OCI-LY7 (cell line): ENCODE measurements around the gene ENPP7. TPM values are rescaled to one million over a fixed set of nuclear protein-coding genes. Genes with fewer than 3 reads are reported as not detected.

Experiments
- BruUV-seq: library from RNA; stranded (reverse); fragments of 400-500 nt; replicated peaks from 2 replicates; lab custom pipeline; 2021; lab: Mats Ljungman, UMichigan
- CTCF ChIA-PET: fragments of 300-600 bp; sonication (Branson Sonifier 250); formaldehyde crosslinking; loops from one replicate; lab custom pipeline; 2022; ENCODE audit warnings: antibody characterized with exemption; ENCODE audit not compliant: unreplicated experiment; lab: Charles Lee
- POLR2A ChIA-PET: fragments of 300-600 bp; sonication (Branson Sonifier 250); formaldehyde crosslinking; loops from one replicate; lab custom pipeline; 2022; ENCODE audit warnings: antibody characterized with exemption; lab: Charles Lee
- DNase-seq: peaks from one replicate; pipeline ENCODE4 v3.0.0-alpha.2; 2015; ENCODE audit warnings: low spot score
- H2AFZ ChIP-seq: fragments of 200-600 bp; sonication (generic), shearing (Covaris generic); 2 replicates; pipeline ENCODE4 v1.6.1; 2014; ENCODE audit warnings: mild to moderate bottlenecking, antibody characterized with exemption, low read length, moderate library complexity
- H3K27ac ChIP-seq: fragments of 200-600 bp; sonication (generic); 2 replicates; pipeline ENCODE4 v1.5.1; 2014; ENCODE audit warnings: mixed run types, low read depth, mild to moderate bottlenecking, moderate library complexity, low read length, inconsistent platforms; ENCODE audit not compliant: poor library complexity, severe bottlenecking
- H3K36me3 ChIP-seq: fragments of 200-600 bp; sonication (generic); 2 replicates; pipeline ENCODE4 v1.6.1; 2014; ENCODE audit warnings: mild to moderate bottlenecking, antibody characterized with exemption, low read length, moderate library complexity, mixed read lengths; ENCODE audit not compliant: insufficient read depth
- H3K4me1 ChIP-seq: fragments of 200-600 bp; sonication (generic); 2 replicates; pipeline ENCODE4 v1.5.1; 2014; ENCODE audit warnings: mild to moderate bottlenecking, low read length; ENCODE audit not compliant: insufficient read depth, poor library complexity, severe bottlenecking
- H3K4me2 ChIP-seq: fragments of 200-600 bp; sonication (generic); 2 replicates; pipeline ENCODE4 v1.6.1; 2014; ENCODE audit warnings: mild to moderate bottlenecking, low read length
- H3K4me3 ChIP-seq: fragments of 200-600 bp; sonication (generic); 2 replicates; pipeline ENCODE4 v1.5.1; 2014; ENCODE audit warnings: mild to moderate bottlenecking, low read depth, low read length; ENCODE audit not compliant: poor library complexity, severe bottlenecking
- H3K79me2 ChIP-seq: fragments of 200-600 bp; sonication (generic); 2 replicates; pipeline ENCODE4 v1.6.1; 2016; ENCODE audit warnings: low read depth, mild to moderate bottlenecking, low read length, moderate library complexity, mixed read lengths; ENCODE audit not compliant: insufficient read depth
- H3K9me2 ChIP-seq: fragments of 200-600 bp; sonication (generic); 2 replicates; pipeline ENCODE4 v1.6.1; 2016; ENCODE audit warnings: mild to moderate bottlenecking, low read length, mixed read lengths; ENCODE audit not compliant: insufficient read depth
- H3K9me3 ChIP-seq: fragments of 200-600 bp; sonication (generic); 2 replicates; pipeline ENCODE4 v1.6.1; 2014; ENCODE audit warnings: mild to moderate bottlenecking, mixed run types, low read length, mixed read lengths
- H4K20me1 ChIP-seq: fragments of 200-600 bp; sonication (generic); 2 replicates; pipeline ENCODE4 v1.6.1; 2014; ENCODE audit warnings: mild to moderate bottlenecking, antibody characterized with exemption, low read length, moderate library complexity, mixed read lengths; ENCODE audit not compliant: insufficient read depth
- EZH2phosphoT487 ChIP-seq: fragments of 200-600 bp; sonication (generic); IDR thresholded peaks from 2 replicates; pipeline ENCODE4 v1.6.1; 2018; ENCODE audit warnings: low read depth, borderline replicate concordance, mild to moderate bottlenecking, mixed run types, antibody characterized with exemption, low read length, moderate library complexity, mixed read lengths
- intact Hi-C: fragments of 100-400 bp; cut with micrococcal nuclease; formaldehyde crosslinking; loops from one replicate; pipeline ENCODE4 v1.10.0; 2022; ENCODE audit not compliant: unreplicated experiment
- total RNA-seq, 2 experiments: library from RNA; depleted of rRNA in 1 of 2; stranded (reverse); fragments of >200 nt in 1 of 2; shearing (Covaris generic) in 1 of 2; gene quantifications; 2 replicates each; pipeline ENCODE4 v1.2.3, GENCODE V29; 2014 to 2022
- TF ChIP-seq, protein P1 (sequence below): fragments of 200-600 bp; sonication (generic); conservative IDR thresholded peaks from 2 replicates; pipeline ENCODE4 v1.5.1; 2014; ENCODE audit warnings: mild to moderate bottlenecking, antibody characterized with exemption, low read length, moderate library complexity, mixed read lengths

ENPP7 gene
- total RNA-seq, 2 experiments from 2014 or later = 0.28 to 0.42 TPM

DNA sequence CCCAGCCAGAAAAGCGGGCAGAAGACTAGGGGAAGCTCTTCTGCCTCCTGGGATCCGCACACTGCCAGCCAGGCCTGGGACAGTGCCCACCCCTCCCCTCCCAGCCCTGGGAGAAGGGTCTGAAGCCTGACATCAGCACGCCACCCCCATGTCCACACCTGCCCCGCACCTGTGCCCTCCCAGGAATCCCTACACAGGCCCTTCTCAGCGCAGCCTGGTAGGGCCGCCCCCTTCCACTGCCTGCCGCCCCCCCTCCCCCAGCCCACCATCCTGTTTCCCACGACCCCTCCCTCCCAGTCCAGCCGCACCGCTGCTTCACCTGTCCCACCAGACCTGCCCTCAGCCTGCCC is 10.6 kb downstream of the ENPP7 start:
- CTCF ChIA-PET = no interaction called here
- no TSS peak for BruUV-seq

DNA sequence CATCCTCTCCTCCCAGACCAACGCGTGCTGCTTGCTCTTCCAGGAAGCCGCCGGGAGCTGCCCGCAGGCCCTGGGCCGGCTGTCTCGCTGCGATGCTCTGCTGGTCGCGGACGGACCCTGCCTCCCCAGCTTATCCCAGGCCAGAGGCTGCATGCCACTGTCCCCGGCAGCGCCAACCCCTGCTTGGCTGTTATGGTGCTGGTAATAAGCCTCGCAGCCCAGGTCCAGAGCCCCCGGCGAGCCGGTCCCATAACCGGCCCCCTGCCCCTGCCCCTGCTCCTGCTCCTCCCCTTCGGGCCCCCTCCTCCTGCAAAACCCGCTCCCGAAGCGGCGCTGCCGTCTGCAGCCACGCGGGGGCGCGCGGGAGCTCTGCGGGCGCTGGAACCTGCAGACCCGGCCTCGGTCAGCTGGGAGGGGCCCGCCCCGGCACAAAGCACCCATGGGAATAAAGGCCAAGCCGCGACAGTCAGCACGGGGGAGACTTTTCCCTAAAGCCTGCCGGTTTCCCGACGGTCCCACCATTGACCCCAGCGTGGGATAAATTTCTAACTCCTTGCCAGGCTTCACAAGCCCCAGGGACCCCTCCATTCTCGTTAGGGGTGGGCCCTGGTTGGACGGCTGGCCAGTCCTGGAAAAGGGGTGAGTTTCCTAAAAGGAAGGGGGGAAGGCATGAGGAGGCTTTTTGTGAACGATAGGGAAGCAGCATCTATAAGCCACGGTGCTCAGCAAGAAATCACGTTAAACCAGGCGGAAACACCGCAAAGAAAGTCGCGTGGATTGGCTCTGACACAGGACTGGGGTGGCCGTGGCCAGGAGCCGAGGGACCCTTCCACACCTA is 11.2 kb downstream of the ENPP7 start:
- Histone ChIP-seq H2AFZ (no peak overlapping the region), H4K20me1 (no peaks in the 10 kb centered on the region), H3K4me2 (peak overlapping the region; percentile 43; the same call in 1 of the 2 replicates), H3K9me3 (no peaks in the 10 kb centered on the region), H3K4me1 (peaks cover 7% of the 10 kb centered on the region), H3K9me2 (no peaks in the 10 kb centered on the region), H3K36me3 (no peaks in the 10 kb centered on the region), H3K79me2 (no peaks in the 10 kb centered on the region), H3K27ac (no peak overlapping the region), H3K4me3 (no peak overlapping the region)
- peak; percentile 71 for DNase-seq
- TF ChIP-seq, protein P1, sequence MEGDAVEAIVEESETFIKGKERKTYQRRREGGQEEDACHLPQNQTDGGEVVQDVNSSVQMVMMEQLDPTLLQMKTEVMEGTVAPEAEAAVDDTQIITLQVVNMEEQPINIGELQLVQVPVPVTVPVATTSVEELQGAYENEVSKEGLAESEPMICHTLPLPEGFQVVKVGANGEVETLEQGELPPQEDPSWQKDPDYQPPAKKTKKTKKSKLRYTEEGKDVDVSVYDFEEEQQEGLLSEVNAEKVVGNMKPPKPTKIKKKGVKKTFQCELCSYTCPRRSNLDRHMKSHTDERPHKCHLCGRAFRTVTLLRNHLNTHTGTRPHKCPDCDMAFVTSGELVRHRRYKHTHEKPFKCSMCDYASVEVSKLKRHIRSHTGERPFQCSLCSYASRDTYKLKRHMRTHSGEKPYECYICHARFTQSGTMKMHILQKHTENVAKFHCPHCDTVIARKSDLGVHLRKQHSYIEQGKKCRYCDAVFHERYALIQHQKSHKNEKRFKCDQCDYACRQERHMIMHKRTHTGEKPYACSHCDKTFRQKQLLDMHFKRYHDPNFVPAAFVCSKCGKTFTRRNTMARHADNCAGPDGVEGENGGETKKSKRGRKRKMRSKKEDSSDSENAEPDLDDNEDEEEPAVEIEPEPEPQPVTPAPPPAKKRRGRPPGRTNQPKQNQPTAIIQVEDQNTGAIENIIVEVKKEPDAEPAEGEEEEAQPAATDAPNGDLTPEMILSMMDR = peak; percentile 98
- no peak for TF ChIP-seq EZH2phosphoT487
- ChIA-PET POLR2A (interaction anchor here (0.6 kb wide), 1 partner anchor 1608 kb away, joined by 3 read pairs; no protein-coding TSS in a partner anchor), CTCF (interaction anchor here (0.6 kb wide), 1 partner anchor 77 kb away, joined by 4 read pairs; no protein-coding TSS in a partner anchor)
- no TSS peak for BruUV-seq
- intact Hi-C loops = loop anchor here (2.0 to 10.0 kb wide), 3 partner anchors 35 to 1477 kb away; partner anchors contain the start of gene CBX2

More for the DNA sequence above, 10.6 kb downstream of the ENPP7 start:
- Histone ChIP-seq H4K20me1 (no peaks in the 10 kb centered on the region), H3K9me3 (no peaks in the 10 kb centered on the region), H3K9me2 (no peaks in the 10 kb centered on the region), H2AFZ (no peak overlapping the region), H3K79me2 (no peaks in the 10 kb centered on the region), H3K27ac (no peak overlapping the region), H3K4me2 (no peak overlapping the region), H3K4me3 (no peak overlapping the region), H3K36me3 (no peaks in the 10 kb centered on the region), H3K4me1 (peaks cover 6% of the 10 kb centered on the region)
- POLR2A ChIA-PET = no interaction called here
- intact Hi-C loops = loop anchor here (5.0 to 10.0 kb wide), 2 partner anchors 36 to 1477 kb away; partner anchors contain the start of gene CBX2
- no peak for DNase-seq
- TF ChIP-seq EZH2phosphoT487 = no peak
- TF ChIP-seq, protein P1 = no peak
